GM18505 (cell line): ENCODE measurements around the gene NFKBIB.

Experiments
- ATAC-seq: cut with Tn5 transposase; IDR thresholded peaks from one replicate; pipeline ENCODE4 v1.9.1; 2021; ENCODE audit not compliant: unreplicated experiment
- POLR2A ChIP-seq: IDR thresholded peaks from 4 replicates; pipeline ENCODE4 v1.6.1; 2011; ENCODE audit warnings: borderline replicate concordance; ENCODE audit not compliant: insufficient read depth, insufficient read length; ENCODE audit errors: extremely low read depth

The NFKBIB gene

DNA sequence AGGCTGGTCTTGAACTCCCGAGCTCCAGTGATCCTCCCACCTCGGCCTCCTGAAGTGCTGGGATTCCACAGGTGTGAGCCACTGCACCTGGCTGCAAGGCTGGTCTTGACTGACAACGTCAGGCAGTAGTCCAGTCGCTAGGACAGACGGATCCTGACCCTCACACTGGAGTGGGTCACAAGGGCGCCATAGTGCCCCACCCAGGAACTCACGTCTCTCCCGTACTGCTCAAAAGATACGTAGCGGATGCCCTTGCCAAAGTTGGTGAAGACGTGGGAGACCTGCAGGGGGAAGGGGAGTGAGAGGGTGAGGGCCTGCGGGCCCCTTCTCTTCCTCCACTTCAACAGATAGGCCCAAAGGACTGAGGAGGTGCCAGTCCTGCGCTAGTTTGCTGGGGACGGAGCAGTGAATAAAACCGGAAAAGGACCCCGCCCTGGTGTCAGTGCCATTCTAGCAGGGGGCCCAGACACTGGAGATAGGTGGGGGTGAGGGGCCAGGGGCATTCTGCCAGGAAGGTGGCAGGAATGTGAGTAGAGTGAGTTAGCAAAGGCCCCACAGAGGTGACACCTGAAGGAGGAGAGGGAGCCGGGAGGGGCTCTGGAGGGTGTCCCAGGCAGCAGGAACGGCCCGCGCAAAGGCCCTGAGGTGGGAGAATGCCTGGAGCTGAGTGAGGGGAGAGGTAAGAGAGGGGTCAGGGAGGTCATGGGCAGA lies 42.9 kb downstream of the NFKBIB start:
- no peak for ATAC-seq
- no peak for TF ChIP-seq POLR2A

GRCh38 chr19:38944981-38945506 lies 45.3 kb downstream of the NFKBIB start:
- no peak for ATAC-seq
- no peak for TF ChIP-seq POLR2A

GRCh38 chr19:38945562-38946228 lies 45.9 kb downstream of the NFKBIB start:
- ATAC-seq: no peak
- no peak for TF ChIP-seq POLR2A

- no peak for TF ChIP-seq POLR2A
- ATAC-seq: no peak
These were observed 46.7 kb downstream of the NFKBIB start for GRCh38 chr19:38946229-38947010.

- TF ChIP-seq POLR2A: peak; percentile 36
- peak; percentile 64 for ATAC-seq
These were observed 50.0 kb downstream of the NFKBIB start for GRCh38 chr19:38949580-38950367.

DNA sequence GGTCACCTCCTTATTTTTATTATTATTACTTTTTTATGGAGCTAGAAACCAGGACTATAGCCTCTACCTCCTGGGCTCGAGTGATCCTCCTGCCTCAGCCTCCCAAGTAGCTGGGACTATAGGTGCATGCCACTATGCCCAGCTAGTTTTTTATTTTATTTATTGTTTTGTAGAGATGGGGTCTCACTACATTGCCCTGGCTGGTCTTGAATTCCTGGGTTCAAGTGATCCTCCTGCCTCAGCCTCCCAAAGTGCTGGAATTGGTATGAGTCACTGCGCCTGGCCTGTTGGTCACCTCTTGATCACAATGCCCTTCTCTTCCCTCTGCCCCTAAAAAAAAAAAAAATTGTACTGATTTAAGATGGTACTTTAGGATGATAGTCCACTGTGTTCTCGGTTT lies 51.4 kb downstream of the NFKBIB start:
- no peak for ATAC-seq
- no peak for TF ChIP-seq POLR2A

- TF ChIP-seq POLR2A: no peak
- no peak for ATAC-seq
These were observed 52.8 kb downstream of the NFKBIB start for GRCh38 chr19:38952395-38953165.

- TF ChIP-seq POLR2A: no peak
- ATAC-seq: no peak
These were observed 53.9 kb downstream of the NFKBIB start for GRCh38 chr19:38953677-38954076.

- TF ChIP-seq POLR2A: no peak
- no peak for ATAC-seq
These were observed 56.5 kb downstream of the NFKBIB start for GRCh38 chr19:38956264-38956663.

GRCh38 chr19:38958301-38958700 lies 58.5 kb downstream of the NFKBIB start:
- TF ChIP-seq POLR2A: no peak
- no peak for ATAC-seq
